ENCODE results near the gene NACC1.

Gene NACC1

DNA sequence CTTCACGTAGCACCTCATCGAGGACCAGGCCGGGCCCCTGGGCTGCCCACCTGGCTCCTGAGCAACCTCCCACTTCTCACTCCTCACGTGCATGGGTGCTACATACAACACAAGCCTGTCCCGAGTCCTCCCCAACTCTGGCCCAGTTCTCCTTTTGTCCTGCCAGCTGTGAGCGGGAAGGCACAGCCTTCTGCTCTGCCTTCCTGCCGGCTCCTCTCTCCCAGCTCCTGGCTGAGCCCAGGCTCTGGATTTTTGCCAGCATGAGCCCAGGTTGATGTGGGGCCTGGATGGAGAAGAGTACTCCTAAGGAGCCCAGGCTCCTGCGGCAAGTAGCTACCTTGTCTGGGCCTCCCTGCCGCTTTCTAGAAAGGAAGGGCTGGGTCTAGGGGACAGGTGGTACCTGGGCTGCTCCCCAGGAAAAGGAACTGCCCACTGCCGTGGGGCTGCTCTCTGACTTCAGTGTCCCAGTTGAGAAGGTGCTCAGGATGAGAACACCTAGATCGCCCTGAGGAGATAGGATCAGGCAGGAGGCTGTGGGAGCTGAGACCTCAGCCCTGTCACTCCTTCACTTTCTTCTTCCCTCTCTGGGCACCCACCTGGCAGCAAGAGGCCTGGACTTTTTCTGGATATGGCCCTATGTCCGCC is 39.0 kb upstream of the NACC1 start:
- POLR2A ChIA-PET, result interaction anchor here (0.5 kb wide), 1 partner anchor 701 kb away, joined by 4 read pairs; no protein-coding TSS in a partner anchor
- no peak for DNase-seq (ENCODE audit: extremely low spot score)
- CTCF ChIA-PET, result interaction anchor here (0.8 to 10.8 kb wide), 5 partner anchors 15 to 114 kb away, joined by 3 to 102 read pairs (median 5); no protein-coding TSS in a partner anchor
- TF ChIP-seq, protein P1, sequence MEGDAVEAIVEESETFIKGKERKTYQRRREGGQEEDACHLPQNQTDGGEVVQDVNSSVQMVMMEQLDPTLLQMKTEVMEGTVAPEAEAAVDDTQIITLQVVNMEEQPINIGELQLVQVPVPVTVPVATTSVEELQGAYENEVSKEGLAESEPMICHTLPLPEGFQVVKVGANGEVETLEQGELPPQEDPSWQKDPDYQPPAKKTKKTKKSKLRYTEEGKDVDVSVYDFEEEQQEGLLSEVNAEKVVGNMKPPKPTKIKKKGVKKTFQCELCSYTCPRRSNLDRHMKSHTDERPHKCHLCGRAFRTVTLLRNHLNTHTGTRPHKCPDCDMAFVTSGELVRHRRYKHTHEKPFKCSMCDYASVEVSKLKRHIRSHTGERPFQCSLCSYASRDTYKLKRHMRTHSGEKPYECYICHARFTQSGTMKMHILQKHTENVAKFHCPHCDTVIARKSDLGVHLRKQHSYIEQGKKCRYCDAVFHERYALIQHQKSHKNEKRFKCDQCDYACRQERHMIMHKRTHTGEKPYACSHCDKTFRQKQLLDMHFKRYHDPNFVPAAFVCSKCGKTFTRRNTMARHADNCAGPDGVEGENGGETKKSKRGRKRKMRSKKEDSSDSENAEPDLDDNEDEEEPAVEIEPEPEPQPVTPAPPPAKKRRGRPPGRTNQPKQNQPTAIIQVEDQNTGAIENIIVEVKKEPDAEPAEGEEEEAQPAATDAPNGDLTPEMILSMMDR (IDR thresholded peaks at IDR 0.05; ENCODE audit: control extremely low read depth, extremely low read depth, low read depth, missing control alignments), result no peak

DNA sequence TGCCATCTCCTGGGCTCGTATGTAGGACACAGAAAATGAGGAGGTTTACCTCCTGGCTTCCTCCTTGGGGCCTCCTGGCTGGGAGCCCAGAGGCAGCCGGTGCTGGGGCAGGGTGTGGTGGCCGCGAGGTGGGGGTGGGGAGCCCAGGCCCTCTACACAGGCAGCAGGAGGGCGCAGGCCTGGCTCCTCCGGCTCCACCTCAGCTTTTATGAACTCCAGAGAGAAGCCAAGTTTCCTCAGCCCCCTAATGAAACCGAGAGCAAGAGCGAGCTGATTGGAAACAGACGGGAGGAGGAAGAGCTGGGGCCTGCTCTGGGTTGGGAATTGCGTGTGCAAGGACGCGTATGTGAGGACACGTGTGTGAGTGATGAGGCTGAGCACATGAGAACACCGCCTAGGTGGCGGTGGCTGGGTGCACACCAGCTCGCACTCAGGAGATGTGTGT is 38.5 kb upstream of the NACC1 start:
- DNase-seq (ENCODE audit: extremely low spot score), result no peak
- POLR2A ChIA-PET, result interaction anchor here (0.5 kb wide), 1 partner anchor 701 kb away, joined by 4 read pairs; no protein-coding TSS in a partner anchor
- CTCF ChIA-PET, result interaction anchor here (1.1 to 10.8 kb wide), 4 partner anchors 11 to 114 kb away, joined by 3 to 102 read pairs (median 7); no protein-coding TSS in a partner anchor
- TF ChIP-seq, protein P1 (IDR thresholded peaks at IDR 0.05; ENCODE audit: control extremely low read depth, extremely low read depth, low read depth, missing control alignments), result no peak

DNA sequence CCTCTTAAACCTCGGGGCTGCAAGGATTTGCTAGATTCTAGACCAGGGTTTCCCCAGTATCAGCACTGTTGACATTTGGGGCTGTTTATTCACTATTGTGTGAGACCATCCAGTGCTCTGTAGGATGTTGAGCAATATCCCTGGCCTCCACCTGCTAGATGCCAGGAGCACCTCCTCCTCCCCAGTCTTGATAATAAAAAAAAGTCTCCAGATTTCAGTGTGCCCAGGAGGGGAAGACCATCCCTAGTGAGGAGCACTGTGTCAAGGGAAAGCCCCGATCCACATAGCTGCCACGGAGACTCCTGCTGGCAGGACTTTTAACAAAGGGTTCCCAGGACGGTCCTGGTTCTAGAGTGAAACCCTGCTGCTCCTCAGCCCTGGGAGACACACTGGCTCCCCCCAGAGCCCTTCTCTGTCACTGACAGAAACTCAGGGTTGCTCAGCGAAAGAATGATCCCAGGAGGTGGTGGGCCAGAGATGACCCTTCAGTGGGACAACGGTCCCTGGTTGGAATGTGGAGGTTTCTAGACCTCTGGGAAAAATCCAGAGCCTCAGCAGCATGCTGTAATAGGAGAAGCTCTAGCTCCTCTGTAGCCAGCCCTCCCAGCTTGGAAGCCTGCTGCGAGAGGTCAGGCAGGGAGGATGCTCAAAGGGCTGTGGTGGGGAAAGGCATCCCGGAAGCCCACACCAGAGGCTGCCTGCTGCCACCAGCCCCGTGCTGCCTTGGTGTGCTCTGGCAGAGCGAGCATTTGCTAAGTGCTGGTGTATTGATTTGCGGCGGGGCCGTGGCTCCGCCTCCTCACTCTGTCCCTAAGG is 35.7 kb upstream of the NACC1 start:
- ChIA-PET POLR2A (no interaction called here), CTCF (interaction anchor here (1.4 to 6.6 kb wide), 5 partner anchors 12 to 118 kb away, joined by 3 to 52 read pairs (median 29); no protein-coding TSS in a partner anchor)
- TF ChIP-seq, protein P1 (IDR thresholded peaks at IDR 0.05; ENCODE audit: control extremely low read depth, extremely low read depth, low read depth, missing control alignments), result peak; percentile 7
- no peak for DNase-seq (ENCODE audit: extremely low spot score)

DNA sequence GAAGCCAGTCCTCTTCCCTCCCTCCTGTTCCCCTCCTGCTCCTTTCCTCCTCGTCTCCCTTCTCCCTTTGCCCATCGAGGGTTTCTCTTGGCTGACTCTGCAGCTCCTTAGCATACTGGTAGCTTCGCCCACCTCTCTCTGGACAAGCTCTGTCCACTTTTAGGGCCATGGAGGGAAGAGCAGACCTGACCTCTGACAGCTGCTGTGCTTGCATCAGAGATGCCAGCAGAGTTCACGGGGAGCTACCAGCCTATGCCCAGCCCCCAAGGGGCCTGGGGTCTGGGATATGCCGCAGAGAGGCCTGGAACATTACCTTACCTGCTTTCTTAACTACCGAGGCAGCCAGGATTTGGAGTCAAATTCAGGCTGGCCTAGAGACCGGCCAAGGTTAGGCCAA is 35.1 kb upstream of the NACC1 start:
- no peak for DNase-seq (ENCODE audit: extremely low spot score)
- CTCF ChIA-PET, result interaction anchor here (1.4 to 6.6 kb wide), 5 partner anchors 11 to 118 kb away, joined by 3 to 52 read pairs (median 29); no protein-coding TSS in a partner anchor
- POLR2A ChIA-PET, result no interaction called here
- TF ChIP-seq, protein P1 (IDR thresholded peaks at IDR 0.05; ENCODE audit: control extremely low read depth, extremely low read depth, low read depth, missing control alignments), result no peak

DNA sequence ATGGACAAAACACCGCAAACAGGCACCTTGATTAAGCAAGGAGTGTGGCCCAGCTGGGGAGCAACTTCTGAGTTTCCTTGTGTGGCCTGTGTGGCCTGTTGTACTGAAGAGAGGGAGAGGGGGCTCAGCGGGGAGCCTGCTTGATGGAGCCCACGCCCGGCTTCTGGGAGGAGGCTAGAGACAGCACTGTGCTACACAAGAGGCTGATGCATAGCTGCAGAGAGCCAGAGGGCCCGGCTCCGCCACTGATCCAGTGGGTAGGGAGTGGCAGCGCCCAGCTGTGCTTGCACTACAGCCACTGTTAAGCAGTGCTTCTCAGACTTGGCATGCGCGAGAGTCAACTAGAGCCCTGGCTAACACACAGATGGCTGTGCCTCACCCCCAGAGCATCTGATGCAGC is 34.4 kb upstream of the NACC1 start:
- DNase-seq (ENCODE audit: extremely low spot score), result no peak
- TF ChIP-seq, protein P1 (IDR thresholded peaks at IDR 0.05; ENCODE audit: control extremely low read depth, extremely low read depth, low read depth, missing control alignments), result no peak
- POLR2A ChIA-PET, result no interaction called here
- CTCF ChIA-PET, result interaction anchor here (1.4 to 6.6 kb wide), 5 partner anchors 10 to 119 kb away, joined by 3 to 52 read pairs (median 29); no protein-coding TSS in a partner anchor

DNA sequence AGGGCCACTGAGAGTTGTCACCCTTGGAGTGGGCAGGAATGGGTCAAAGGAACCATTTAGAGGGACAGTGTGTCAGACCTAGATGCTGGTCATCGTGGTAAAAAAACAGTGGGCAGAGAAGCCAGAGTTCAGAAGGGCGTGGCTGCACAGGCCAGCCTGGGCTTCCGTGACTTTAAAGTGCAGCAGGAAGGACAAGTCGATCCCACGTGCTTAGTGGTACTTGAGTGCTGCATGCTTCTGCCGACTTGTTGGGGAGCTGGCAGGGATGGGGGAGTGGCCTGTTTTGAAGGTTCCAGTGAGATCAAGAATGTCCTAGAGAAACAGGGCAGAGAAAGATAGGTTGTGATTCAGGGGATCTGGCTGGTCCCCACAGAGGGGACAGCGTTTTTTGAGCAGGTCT is 32.4 kb upstream of the NACC1 start:
- ChIA-PET CTCF (interaction anchor here (0.8 to 6.6 kb wide), 8 partner anchors 8 to 320 kb away, joined by 3 to 52 read pairs (median 16); no protein-coding TSS in a partner anchor), POLR2A (no interaction called here)
- no peak for DNase-seq (ENCODE audit: extremely low spot score)
- TF ChIP-seq, protein P1 (IDR thresholded peaks at IDR 0.05; ENCODE audit: control extremely low read depth, extremely low read depth, low read depth, missing control alignments), result no peak
